HepG2 (cell line): Measurements from ENCODE around the gene RNF40. TPM values are rescaled to one million over a fixed set of nuclear protein-coding genes. Genes with fewer than 3 reads are reported as not detected.

Experiments used
- ATF1 ChIP-seq: IDR thresholded peaks from 2 replicates; pipeline ENCODE4 v1.6.1; 2016; ENCODE audit warnings: mild to moderate bottlenecking, control low read depth
- CENPT ChIP-seq: sonication (generic); formaldehyde crosslinking; IDR thresholded peaks from 2 replicates; pipeline ENCODE4 v1.8.0; 2022; ENCODE audit warnings: low read depth, mild to moderate bottlenecking, moderate library complexity, missing genetic modification reagents
- FIP1L1 ChIP-seq: fragments of 200-400 bp; formaldehyde crosslinking; IDR thresholded peaks from 2 replicates; pipeline ENCODE4 v1.6.1; 2018; ENCODE audit warnings: low read depth, mild to moderate bottlenecking, low read length, moderate library complexity, borderline replicate concordance; ENCODE audit not compliant: insufficient read depth
- KLF9 ChIP-seq: IDR thresholded peaks from 2 replicates; pipeline ENCODE4 v1.6.1; 2016; ENCODE audit warnings: low read depth
- MTA3 ChIP-seq: sonication (generic); formaldehyde crosslinking; IDR thresholded peaks from 2 replicates; pipeline ENCODE4 v1.4.0; 2020; ENCODE audit warnings: missing genetic modification reagents
- NFATC3 ChIP-seq: sonication (generic); formaldehyde crosslinking; IDR thresholded peaks from 2 replicates; pipeline ENCODE4 v1.5.1; 2020; ENCODE audit warnings: mild to moderate bottlenecking, missing genetic modification reagents
- RXRB ChIP-seq: IDR thresholded peaks from 2 replicates; pipeline ENCODE4 v1.6.1; 2016; ENCODE audit warnings: borderline replicate concordance, missing genetic modification reagents, missing compliant biosample characterization
- UBTF ChIP-seq: sonication (generic); formaldehyde crosslinking; IDR thresholded peaks from 2 replicates; pipeline ENCODE4 v1.4.0; 2020; ENCODE audit warnings: mild to moderate bottlenecking, missing genetic modification reagents
- ZFYVE20 ChIP-seq: sonication (generic); formaldehyde crosslinking; IDR thresholded peaks from 2 replicates; pipeline ENCODE4 v1.8.0; 2023; ENCODE audit warnings: low read depth, mild to moderate bottlenecking, moderate library complexity, missing genetic modification reagents, borderline replicate concordance
- ZMAT5 ChIP-seq: sonication (generic); formaldehyde crosslinking; IDR thresholded peaks from 2 replicates; pipeline ENCODE4 v1.5.0; 2020; ENCODE audit warnings: mild to moderate bottlenecking, low read depth, missing genetic modification reagents, borderline replicate concordance
- ZNF142 ChIP-seq: sonication (generic); formaldehyde crosslinking; IDR thresholded peaks from 2 replicates; pipeline ENCODE4 v1.4.0; 2020; ENCODE audit warnings: missing genetic modification reagents
- ZNF350 ChIP-seq: sonication (generic); formaldehyde crosslinking; IDR thresholded peaks from 2 replicates; pipeline ENCODE4 v1.4.0; 2020; ENCODE audit warnings: mild to moderate bottlenecking, low read depth, missing genetic modification reagents, borderline replicate concordance
- ZNF788 ChIP-seq: sonication (generic); formaldehyde crosslinking; IDR thresholded peaks from 2 replicates; pipeline ENCODE4 v1.5.0; 2020; ENCODE audit warnings: mild to moderate bottlenecking, missing genetic modification reagents, borderline replicate concordance
- polyA plus RNA-seq, 8 experiments: library from polyadenylated mRNA; depleted of rRNA in 3 of 8; stranded (reverse) in 7 of 8; unstranded in 1 of 8; fragments of >200 nt; fragmentation: Illumina TruSeq in 4 of 8; extraction: Trizol in 4 of 8; gene quantifications; 2 replicates each; pipeline versions ENCODE4 v1.2.1 to v1.2.3, GENCODE V29; 2011 to 2016; ENCODE audit warnings: low read depth in 4 of 8, missing spikeins in 1 of 8, mixed read lengths in 1 of 8; ENCODE audit not compliant: insufficient read depth in 1 of 8
- total RNA-seq, 5 experiments: library from RNA; depleted of rRNA; stranded (reverse); fragments of >200 nt; fragmentation: Illumina TruSeq; extraction: Trizol; gene quantifications; 2 replicates each; pipeline ENCODE4 v1.2.3, GENCODE V29; 2016; ENCODE audit warnings: low read depth in 1 of 5
- TF ChIP-seq, protein P1 (sequence below): sonication (generic); formaldehyde crosslinking; IDR thresholded peaks from 2 replicates; pipeline ENCODE4; 2020; ENCODE audit warnings: missing genetic modification reagents, mild to moderate bottlenecking, borderline replicate concordance

The RNF40 gene
- total and polyA plus RNA-seq, 2 of the 13 experiments (the other 11 are each of a cell fraction or from before 2014, with no cell fraction given) = 84.0 to 85.6 TPM

DNA sequence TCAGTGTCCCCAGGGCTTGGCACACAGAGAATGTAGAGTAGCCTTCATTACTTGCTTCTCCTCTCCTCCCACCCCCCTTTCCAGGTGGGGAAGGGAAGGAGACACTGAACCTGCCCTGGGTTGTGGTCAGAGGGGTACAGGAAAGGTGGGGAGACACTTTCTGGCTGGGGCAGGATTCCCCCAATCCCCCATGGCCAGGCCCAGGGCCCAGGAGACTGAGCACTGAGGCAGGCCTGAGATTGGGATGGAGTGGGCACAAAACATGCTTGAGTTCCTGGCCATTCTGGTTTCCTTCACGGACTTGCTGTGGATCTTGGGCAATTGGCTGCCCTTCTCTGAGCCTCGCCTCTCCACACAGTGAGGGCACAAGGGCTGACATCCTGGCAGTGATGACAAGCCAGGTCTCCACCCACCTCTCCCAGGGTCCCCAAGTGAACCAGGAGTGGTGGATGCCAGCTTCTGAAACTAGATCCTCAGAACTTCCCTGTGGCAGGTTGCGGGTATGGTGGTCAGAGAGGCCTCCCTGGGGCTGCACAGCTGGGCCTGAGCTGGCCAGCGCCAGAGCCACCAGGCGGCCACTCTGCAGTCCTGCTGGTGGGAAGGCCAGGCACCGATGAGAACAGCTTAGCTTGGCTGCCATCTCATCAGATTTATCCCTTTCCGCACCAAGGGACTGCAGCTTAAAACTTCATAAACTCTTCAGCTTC, 15.6 kb downstream of the RNF40 start (continued):
- TF ChIP-seq ZFYVE20 (no peak), KLF9 (CRISPR knock-in tag) (no peak), ZMAT5 (CRISPR knock-in tag) (no peak), ZNF142 (CRISPR knock-in tag) (0 out of 2 replicates have a peak, but pooled peaks have one; percentile 66), UBTF (CRISPR knock-in tag) (no peak), CENPT (CRISPR knock-in tag) (peak; percentile 44; the same call in 1 of the 2 replicates), NFATC3 (CRISPR knock-in tag) (no peak), RXRB (CRISPR knock-in tag) (no peak), ATF1 (no peak), ZNF350 (CRISPR knock-in tag) (no peak; the same call in 1 of the 2 replicates), ZNF788 (CRISPR knock-in tag) (no peak; the same call in 1 of the 2 replicates), MTA3 (CRISPR knock-in tag) (no peak), FIP1L1 (no peak)
- TF ChIP-seq, protein P1, sequence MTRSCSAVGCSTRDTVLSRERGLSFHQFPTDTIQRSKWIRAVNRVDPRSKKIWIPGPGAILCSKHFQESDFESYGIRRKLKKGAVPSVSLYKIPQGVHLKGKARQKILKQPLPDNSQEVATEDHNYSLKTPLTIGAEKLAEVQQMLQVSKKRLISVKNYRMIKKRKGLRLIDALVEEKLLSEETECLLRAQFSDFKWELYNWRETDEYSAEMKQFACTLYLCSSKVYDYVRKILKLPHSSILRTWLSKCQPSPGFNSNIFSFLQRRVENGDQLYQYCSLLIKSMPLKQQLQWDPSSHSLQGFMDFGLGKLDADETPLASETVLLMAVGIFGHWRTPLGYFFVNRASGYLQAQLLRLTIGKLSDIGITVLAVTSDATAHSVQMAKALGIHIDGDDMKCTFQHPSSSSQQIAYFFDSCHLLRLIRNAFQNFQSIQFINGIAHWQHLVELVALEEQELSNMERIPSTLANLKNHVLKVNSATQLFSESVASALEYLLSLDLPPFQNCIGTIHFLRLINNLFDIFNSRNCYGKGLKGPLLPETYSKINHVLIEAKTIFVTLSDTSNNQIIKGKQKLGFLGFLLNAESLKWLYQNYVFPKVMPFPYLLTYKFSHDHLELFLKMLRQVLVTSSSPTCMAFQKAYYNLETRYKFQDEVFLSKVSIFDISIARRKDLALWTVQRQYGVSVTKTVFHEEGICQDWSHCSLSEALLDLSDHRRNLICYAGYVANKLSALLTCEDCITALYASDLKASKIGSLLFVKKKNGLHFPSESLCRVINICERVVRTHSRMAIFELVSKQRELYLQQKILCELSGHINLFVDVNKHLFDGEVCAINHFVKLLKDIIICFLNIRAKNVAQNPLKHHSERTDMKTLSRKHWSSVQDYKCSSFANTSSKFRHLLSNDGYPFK (CRISPR knock-in tag) = no peak
